Measurements from ENCODE around the gene FAM25A.

- TF ChIP-seq POLR2AphosphoS5 (IDR thresholded peaks at IDR 0.05; ENCODE audit: low read depth, low read length) (no peak), CTCF (IDR thresholded peaks at IDR 0.05) (no peak), REST (IDR thresholded peaks at IDR 0.05; ENCODE audit: insufficient read depth in 1 of 2, low read depth in 2 of 2, low read length in 1 of 2) (no peak), TCF7L2 (IDR thresholded peaks at IDR 0.05; ENCODE audit: low read depth, low read length) (no peak), SIN3A (IDR thresholded peaks at IDR 0.05; ENCODE audit: borderline replicate concordance, insufficient read depth, low read depth, low read length) (no peak)
Observed at GRCh38 chr10:87053111-87053510, 33.0 kb downstream of the FAM25A start.
